RWPE2 (cell line): Measurements from ENCODE around the gene PPP1R3G.

Experiments
- ATAC-seq: fragments of 200-7000 bp; cut with Tn5 transposase; 3 replicates; pipeline ENCODE4 v1.9.1; 2021; ENCODE audit warnings: low read depth
- DNase-seq: peaks from one replicate; pipeline ENCODE4 v3.0.0-alpha.2; 2020; ENCODE audit warnings: low spot score
- H3K27ac ChIP-seq: fragments of 450-650 bp; 2 replicates; pipeline ENCODE4 v1.5.1; 2017; ENCODE audit warnings: mild to moderate bottlenecking; ENCODE audit not compliant: poor library complexity, severe bottlenecking
- H3K27me3 ChIP-seq: fragments of 250-450 bp; sonication (Bioruptor Pico); 2 replicates; pipeline ENCODE4 v1.5.1; 2021; ENCODE audit warnings: mild to moderate bottlenecking, moderate library complexity; ENCODE audit not compliant: insufficient read depth, poor library complexity, severe bottlenecking
- H3K36me3 ChIP-seq: fragments of 250-450 bp; sonication (Bioruptor Pico); 2 replicates; pipeline ENCODE4 v1.5.1; 2020; ENCODE audit warnings: low read depth, mild to moderate bottlenecking, moderate library complexity
- H3K4me1 ChIP-seq: fragments of 250-450 bp; sonication (Bioruptor Pico); 2 replicates; pipeline ENCODE4 v1.5.1; 2021; ENCODE audit warnings: mild to moderate bottlenecking, moderate library complexity; ENCODE audit not compliant: insufficient read depth, poor library complexity, severe bottlenecking
- H3K4me3 ChIP-seq: fragments of 250-450 bp; sonication (Bioruptor Pico); 2 replicates; pipeline ENCODE4 v1.5.1; 2021; ENCODE audit warnings: mild to moderate bottlenecking, moderate library complexity; ENCODE audit not compliant: severe bottlenecking
- H3K9me3 ChIP-seq: fragments of 250-450 bp; sonication (Bioruptor Pico); 2 replicates; pipeline ENCODE4 v1.5.1; 2021; ENCODE audit warnings: mild to moderate bottlenecking, moderate library complexity; ENCODE audit not compliant: severe bottlenecking
- CTCF ChIP-seq: fragments of 450-650 bp; IDR thresholded peaks from one replicate; pipeline ENCODE4 v1.5.1; 2017; ENCODE audit warnings: mild to moderate bottlenecking, moderate library complexity; ENCODE audit not compliant: poor library complexity, severe bottlenecking

PPP1R3G gene

DNA sequence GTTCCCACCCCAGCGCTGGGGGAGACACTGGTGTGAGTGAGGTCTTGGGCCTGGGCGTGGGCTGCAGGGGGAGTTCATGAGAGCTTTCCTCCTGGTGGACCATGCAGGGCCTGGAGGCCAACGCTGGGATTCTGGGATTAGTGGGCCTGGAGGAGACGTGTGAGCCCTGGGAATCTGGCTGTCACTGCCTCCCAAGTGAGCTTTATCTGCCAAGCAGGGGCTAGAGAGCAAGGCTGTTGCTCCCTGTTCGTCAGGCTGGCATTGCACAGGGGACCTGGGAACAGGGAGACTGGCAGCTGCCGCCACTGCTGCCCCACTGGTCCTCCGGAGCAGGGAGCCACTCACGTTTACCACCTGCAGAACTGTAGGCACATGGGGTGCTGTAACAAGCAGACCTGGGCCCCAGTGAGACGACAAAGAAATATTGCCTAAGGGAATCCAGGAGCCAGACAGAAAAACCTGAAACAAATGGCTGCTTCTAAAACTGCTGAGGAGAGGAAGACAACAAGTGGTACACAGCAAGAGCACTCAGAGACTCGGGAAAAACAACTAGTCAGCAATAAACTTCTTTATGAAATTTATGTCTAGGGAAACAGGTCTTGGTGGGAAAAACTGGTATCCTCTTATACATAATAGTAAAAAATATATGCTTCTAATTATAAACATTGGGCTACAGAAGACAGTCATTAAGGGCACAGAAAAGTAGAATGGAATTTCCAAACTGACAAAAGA lies 45.2 kb downstream of the PPP1R3G start:
- Histone ChIP-seq H3K36me3 (no peaks in the 10 kb centered on the region), H3K4me3 (no peak overlapping the region), H3K4me1 (peaks cover 11% of the 10 kb centered on the region), H3K27ac (no peak overlapping the region), H3K9me3 (no peaks in the 10 kb centered on the region), H3K27me3 (no peaks in the 10 kb centered on the region)
- ATAC-seq (no peak), DNase-seq (no peak)
- no peak for TF ChIP-seq CTCF

DNA sequence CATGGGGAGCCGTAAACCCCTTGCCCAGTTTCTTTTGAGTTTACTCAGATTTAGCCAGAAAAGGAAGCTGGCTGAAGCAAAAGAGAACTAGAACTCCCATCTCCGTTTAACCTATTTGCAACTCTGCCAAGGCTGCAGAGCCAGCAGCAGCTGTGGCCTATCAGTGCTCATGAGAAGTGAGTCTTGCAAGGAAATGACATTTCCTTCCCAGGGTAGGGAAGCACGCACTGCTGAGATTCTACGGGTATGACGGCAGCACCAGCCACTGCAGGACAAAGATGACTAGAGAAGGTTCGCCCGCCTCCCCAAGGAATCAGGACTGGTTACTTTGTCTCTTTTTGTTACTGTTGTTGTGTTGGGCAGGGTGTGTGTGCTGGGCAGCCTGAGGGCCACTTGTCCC lies 47.6 kb downstream of the PPP1R3G start:
- no peak for ATAC-seq
- no peak overlapping the region for H3K27ac ChIP-seq
- no peaks in the 10 kb centered on the region for H3K9me3 ChIP-seq
- no peak overlapping the region for H3K4me3 ChIP-seq
- no peaks in the 10 kb centered on the region for H3K4me1 ChIP-seq
- TF ChIP-seq CTCF: no peak
- no peak for DNase-seq
- no peaks in the 10 kb centered on the region for H3K36me3 ChIP-seq
- no peaks in the 10 kb centered on the region for H3K27me3 ChIP-seq

DNA sequence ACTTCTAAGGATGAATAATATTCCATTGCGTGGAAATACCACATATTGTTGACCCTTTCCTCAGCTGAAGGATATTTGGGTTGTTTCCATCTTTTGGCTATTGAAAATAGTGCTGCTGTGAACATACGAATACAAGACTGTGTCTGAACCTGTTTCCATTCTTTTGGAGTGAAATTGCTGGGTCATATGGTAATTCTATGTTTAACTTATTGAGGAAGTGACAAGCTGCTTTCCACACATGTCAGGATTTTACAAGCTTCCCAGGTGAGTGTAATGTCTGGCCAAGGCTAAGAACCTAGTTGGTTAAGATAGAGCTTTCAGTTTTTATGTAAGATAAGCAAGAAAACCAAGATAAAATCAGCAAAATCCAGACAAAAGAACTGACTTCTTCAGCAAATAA lies 48.8 kb downstream of the PPP1R3G start:
- Histone ChIP-seq H3K27ac (no peak overlapping the region), H3K27me3 (no peaks in the 10 kb centered on the region), H3K9me3 (no peaks in the 10 kb centered on the region), H3K4me1 (no peaks in the 10 kb centered on the region), H3K36me3 (no peaks in the 10 kb centered on the region), H3K4me3 (no peak overlapping the region)
- DNase-seq (no peak), ATAC-seq (0 out of 3 replicates have a peak, but pooled peaks have one; percentile 25)
- no peak for TF ChIP-seq CTCF

DNA sequence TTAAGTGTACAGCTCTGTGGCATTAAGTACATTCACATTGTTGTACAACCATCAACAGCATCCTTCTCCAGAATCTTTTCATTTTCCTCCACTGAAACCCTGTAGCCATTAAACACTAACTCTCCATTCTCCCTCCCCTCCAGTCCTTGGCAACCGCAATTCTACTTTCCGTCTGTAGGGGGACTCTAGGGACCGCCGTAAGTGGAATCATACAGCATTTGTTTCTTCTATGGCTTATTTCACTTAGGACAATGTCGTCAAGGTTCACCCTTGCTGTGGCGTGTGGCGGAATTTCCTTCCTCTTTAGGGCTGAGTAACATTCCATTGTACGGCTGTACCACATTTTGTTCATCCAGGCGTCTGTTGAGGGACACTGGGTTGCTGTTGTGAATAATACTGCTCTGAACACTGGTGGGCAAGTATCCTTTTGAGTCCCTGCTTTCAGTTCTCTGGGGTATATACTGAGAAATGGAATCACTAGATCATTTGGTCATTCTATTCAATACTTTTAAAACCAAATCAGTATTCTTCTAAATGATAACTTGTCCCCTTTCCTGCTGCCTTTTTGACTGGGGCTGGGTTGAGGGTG lies 50.7 kb downstream of the PPP1R3G start:
- Histone ChIP-seq H3K27me3 (no peaks in the 10 kb centered on the region), H3K4me3 (no peak overlapping the region), H3K27ac (no peak overlapping the region), H3K36me3 (no peaks in the 10 kb centered on the region), H3K9me3 (no peaks in the 10 kb centered on the region), H3K4me1 (no peaks in the 10 kb centered on the region)
- ATAC-seq (peak; percentile 53; the same call in 1 of the 3 replicates), DNase-seq (no peak)
- peak; percentile 67 for TF ChIP-seq CTCF

DNA sequence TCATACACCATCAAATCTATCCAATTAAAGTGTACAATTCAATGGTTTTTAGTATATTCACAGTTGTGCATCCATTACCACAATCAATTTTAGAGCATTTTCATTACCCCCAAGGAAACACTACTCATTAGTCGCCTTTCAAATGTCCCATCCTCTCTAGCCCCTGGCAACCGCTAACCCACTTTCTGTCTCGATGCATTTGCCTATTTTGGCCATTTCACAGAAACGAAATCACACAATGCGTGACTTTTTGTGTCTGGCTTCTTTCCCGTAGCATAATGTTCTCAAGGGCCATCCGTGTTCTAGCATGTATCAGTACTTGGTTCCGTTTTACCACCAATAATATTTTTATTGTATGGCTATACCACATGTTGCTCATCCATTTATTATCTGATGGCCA lies 51.7 kb downstream of the PPP1R3G start:
- H3K36me3 ChIP-seq: no peaks in the 10 kb centered on the region
- TF ChIP-seq CTCF: no peak
- ATAC-seq (no peak), DNase-seq (no peak)
- H3K27me3 ChIP-seq: no peaks in the 10 kb centered on the region
- H3K4me1 ChIP-seq: no peaks in the 10 kb centered on the region
- H3K4me3 ChIP-seq: no peak overlapping the region
- H3K9me3 ChIP-seq: no peaks in the 10 kb centered on the region
- H3K27ac ChIP-seq: no peak overlapping the region
